HG03280 (cell line): ENCODE results near the gene LRRC4B.

Experiments used
- ATAC-seq: cut with Tn5 transposase; IDR thresholded peaks from one replicate; pipeline ENCODE4 v1.9.1; 2021; ENCODE audit warnings: mild to moderate bottlenecking, moderate library complexity; ENCODE audit not compliant: unreplicated experiment

Gene LRRC4B

DNA sequence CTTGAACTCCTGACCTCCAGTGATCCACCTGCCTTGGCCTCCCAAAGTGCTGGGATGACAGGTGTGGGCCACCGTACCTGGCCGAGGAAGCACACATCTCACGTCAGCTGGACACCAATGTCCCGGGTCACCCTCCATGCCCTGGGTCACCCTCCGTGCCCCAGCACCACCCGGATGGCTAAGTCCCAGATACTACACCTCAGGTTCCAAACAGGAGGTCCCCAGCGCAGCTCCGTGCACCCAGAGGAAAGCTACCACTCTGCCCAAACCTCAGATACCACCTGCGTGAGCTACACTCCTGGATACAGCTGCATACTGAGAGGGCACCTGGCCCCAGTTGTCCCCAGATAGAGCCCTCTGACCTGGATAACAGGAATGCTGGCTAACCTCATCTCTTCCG, 14.0 kb downstream of the LRRC4B start:
- no peak for ATAC-seq

DNA sequence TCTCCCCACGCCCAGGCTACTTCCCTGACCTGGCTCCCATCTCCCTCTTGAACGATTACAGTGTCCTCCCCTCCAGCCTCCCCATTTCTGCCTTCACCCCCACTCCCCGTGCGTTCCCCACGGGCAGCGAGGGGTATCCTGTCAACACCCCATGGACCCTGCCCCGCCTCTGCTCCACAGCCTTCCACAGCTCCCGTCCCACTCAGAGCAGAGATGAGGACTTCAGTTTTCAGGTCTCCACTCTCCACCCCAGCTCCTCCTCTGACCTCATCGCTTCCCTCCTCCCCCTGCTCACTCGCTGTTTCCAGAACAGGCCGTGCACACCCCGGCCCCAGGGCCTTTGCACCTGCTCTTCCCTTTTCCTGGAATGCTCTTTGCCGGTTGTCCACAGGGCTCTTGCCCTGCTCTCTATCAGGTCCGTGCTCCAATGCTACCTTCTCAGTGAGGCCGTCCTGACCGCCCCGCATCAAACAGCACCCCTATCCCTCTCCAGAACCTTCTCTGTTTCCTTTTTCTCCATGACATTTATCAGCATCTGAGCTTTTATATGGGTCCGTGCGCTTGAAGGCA, 15.0 kb downstream of the LRRC4B start:
- no peak for ATAC-seq

DNA sequence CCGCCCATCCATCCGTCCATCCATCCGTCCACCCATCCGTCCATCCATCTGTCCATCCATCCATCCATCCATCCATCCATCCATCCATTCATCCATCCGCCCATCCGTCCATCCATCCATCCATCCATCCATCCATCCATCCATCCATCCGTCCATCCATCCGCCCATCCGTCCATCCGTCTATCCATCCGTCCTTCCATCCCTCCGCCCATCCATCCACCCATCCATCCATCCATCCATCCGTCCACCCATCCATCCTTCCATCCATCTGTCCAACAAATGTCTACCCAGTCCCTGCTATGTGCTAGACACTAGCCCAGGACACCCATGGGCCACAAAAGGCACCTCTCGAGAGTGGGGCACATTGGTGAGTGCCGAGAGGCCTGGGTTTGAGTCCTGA, 15.7 kb downstream of the LRRC4B start:
- ATAC-seq, result no peak

DNA sequence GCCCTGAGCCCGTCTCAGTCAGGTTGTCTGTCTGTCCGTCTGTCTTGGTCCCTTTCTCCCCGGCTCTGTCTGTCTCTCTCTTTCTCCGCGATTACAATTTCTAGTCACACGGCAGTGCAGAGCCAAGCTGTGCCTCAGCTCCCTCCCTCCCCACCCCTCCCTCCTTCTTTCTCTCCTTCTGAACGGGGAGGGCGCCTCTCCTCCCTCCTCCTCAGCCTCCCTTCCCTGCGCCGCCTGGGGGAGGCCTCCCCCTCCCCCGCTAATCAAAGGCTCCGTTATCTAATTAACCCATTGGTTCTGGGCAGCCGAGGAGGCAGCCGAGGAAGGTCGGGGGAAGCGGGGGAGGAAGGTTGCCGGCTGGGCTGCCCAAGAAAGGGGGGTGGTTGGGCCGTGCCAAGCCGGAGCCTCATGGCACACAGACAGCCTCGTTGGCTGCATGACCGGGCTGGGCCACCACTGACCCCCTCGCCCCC, 16.5 kb downstream of the LRRC4B start:
- no peak for ATAC-seq

DNA sequence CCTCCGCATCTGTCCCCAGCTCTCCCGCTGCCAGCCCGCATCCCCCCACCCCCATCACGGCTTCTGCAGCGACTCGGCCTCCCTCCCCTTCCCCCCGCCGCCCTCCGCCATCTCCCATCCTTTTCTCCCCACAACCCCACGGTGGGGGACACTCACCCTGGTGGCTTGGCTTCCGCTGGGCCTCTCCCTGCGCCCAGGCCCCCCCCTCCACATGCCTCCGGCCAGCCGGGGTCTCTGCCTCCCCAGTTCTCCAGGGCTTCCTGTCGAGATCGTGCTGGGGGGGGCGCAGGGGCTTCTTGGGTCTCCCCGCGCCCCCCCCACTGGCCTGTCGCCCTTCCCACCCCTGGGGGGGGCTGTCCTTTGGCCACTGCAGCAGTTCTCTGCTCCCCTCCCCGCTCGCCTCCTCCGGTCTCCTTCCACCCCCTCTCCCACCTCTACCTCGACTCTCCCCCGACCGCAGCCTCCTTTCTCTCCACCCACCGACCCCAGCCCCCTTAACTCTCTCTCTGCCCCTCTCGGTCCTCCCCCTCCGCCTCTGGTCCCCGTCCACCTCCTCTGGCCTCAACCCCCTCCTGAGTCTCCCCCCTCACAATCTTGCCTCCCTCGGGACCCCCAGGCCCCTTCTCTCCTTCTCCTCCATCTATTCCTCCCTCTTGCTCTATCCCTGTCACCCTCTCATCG, 17.1 kb downstream of the LRRC4B start:
- no peak for ATAC-seq

DNA sequence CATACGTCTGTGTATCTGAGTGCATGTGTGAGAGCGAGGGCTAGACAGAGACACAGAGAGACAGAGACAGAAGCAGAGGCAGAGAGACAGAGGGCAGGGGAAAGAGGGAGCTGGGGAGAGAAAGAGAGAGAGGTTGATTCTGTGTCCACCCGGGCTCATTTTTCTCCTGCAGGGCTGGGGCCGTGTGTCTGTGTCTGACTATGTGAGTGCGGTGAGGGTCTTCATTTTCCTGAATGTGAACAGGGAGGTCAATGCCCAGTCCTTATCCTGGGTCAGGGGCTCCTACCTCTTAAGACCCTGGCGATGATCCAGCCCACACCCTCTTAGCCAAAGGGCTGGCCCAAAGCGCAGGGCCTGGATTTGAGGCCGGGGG, 17.7 kb downstream of the LRRC4B start:
- no peak for ATAC-seq

DNA sequence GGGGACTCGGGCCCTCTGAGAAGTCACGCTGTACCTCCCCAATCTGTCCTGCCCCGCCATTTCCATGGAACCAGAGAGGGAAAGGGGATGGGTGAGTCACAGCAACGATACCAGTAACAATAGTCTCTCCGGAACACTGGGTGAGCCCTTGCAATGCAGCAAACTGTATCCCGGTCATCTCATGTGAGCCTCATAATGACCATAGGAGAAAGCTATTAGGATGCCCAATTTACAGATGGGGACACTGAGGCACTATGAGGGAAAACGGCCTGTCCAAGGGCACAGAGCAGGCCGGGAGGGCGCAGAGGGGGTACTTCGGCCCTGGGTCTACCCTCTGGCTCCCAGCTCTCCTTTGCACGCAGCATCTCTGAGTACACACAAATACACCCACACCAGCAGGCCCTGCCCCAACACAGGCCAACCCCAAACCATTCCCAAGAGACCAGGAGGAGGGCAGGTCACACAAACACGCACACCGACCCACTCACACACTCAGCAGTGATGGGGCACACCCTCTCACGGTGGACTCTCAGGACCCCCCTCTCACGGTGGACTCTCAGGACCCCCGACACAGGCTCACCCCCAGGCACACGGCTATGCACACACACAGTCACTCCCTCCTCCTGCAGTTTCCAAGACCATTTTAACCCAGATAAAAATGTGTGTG, 18.2 kb downstream of the LRRC4B start:
- ATAC-seq, result no peak

DNA sequence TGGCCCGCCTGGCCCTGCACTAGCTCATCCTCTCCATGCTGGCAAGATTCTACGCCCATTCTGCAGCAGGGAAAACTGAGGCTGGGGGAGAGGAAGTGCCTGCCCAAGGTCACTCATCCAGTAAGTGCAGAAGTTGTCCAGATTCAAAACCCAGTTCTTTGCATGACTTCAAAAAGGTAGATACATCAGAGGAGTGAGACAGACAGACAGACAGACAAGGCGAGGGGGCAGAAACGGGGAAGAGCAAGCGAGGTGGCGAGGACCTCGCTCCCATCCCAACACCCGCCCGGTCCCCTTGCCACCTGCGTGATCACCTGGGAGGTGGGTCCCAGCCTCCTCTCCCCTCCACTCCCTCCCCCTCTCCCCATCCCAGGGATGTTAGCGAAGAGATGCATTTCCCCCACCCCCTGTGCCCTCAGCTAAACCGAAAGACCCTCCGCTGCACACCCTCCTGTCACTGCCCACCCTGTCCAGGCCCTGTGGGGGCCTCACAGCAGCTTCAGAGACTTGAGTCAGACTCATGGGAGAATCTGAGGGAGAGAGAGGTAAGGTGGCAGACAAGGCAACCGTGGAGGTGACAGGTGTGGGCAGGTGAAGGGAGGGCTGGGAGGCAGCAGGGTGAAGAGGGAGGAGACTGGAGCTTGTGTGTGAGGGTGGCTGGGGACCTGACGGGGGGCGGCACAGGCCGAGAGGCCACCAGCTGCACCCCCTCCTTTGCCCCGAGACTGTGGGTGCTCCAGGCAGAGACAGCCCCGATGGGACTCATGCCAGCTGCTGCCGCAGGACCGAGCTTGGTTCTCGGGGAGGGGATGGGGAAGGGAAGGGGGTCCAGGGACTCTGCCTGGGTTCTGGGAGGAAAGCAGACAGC, 18.9 kb downstream of the LRRC4B start:
- no peak for ATAC-seq

DNA sequence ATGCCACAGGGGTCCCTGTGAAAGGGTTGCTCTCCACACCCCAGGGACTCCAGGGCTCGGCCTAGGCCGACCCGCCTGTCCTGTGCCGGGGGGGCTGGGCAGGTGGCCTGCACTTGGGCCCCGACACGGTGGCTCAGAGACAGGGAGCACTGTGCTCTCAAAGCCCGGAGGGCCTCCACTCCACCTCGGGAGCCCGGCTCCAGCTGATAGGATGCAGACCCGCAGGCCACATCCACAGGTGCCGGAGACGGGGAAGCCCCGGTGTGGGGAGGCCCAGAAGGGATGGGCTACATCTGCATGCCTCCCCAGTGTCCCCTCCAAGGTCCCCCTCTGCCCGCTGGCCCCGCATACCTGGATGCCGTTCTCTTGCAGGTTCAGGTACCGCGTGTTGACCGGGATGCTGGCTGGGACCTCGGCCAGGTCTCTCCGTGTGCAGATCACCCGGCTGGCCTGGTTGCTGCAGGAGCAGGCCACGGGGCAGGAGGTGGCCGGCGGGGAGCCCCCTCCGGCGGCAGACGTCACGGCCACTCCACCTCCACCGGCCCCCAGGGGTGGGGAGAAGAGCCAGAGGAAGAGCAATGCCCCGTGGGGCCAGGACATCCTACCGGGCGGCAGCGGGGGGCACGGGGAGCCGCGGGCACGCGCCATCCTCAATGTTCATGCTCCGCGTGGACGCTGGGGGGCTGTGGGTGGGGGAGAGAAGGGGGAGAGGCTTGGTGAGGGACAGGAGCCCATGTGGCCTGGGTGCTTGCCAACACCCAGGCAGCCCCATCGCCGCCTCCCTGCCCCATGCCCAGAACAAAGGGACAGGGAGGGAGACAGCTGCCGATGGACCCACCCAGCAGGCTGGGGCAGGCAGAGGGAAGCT, 19.8 kb downstream of the LRRC4B start:
- ATAC-seq, result no peak

DNA sequence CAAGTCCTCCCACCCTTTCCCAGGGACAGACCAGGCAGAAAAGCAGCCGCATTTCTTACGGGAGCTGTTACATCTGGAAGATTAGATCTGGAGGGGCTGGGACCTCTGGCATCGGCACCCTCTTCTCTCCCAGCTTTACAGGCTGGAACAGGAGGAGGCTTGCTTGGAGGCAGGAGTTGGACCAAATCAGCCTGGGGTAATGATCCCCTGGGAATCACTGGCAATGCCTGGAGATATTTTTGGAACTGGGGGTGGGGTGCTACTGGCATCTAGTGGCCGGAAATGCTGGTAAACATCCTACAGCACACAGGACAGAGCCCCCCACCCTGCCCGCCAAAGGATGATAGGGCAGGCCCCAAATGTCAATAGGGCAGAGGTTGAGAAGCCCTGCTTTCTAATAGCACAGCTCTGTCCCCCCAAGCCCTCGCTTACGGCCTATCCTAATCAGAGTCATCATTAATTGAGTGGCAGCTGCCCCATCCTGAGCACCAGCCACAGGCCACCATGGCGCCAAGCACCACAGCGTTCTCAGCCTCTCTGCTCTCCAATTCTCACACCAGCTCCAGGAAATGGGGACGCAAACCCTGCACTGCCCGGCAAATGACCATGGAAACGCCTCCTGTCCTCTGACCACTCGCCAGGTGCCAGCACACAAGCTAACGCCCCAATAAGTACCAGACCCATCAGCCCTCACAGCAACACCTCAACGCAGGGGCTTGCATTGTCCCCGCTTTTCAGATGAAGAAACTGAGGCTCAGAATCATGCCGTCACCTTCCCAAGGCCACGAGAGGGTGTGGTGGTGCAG, 20.6 kb downstream of the LRRC4B start:
- no peak for ATAC-seq

DNA sequence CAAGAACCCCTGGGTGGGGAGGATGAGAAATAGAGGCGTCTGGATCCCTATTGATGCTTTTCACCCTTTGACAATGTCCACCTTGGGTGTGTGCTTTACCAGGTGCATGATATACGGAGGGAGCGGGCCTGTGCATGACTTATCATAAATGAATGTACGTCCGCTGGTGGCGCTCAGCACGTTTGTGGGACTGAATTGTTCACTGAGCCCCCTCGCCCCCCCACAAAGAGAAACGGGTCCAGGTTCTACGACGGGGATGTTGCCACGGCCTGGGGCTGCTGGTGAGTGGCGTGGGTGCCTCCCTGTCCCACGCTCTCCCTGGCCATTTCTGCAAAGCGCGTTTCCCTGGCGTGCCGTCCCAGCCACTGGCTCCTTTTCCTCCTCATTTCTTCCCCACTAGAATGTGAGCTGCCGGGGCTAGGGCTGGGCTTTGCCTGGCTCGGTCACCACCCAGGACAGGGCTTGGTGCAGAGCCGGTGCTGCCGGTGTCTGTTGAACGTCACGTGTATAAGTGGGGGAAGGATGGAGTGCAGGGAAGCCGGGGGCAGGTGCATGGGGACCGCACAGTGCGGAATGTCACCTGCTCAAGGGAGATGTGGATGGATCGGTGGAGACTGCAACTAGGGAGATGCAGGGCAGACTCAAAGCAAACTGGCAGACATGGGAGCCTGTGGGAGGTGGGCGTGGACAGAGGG, 21.6 kb downstream of the LRRC4B start:
- no peak for ATAC-seq

DNA sequence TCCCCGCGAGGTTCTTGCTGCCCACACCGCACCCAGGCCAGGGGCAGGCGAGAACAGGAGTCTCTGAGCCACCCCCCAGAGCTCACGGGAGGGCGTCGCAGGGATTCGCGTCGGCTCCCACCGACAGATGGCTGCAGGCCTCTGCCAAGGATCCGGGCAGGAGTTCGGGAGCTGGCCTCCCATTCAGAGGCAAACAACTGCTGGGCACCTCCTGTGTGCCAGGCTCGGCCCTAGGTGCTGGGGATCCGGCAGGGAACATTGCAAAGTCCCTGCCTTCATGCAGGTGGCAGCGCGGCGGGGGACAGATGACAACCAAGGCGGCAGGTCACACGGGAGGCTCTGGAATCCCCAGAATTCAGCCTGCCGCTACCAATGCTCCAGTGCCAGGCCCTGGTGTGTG, 25.3 kb downstream of the LRRC4B start:
- no peak for ATAC-seq

DNA sequence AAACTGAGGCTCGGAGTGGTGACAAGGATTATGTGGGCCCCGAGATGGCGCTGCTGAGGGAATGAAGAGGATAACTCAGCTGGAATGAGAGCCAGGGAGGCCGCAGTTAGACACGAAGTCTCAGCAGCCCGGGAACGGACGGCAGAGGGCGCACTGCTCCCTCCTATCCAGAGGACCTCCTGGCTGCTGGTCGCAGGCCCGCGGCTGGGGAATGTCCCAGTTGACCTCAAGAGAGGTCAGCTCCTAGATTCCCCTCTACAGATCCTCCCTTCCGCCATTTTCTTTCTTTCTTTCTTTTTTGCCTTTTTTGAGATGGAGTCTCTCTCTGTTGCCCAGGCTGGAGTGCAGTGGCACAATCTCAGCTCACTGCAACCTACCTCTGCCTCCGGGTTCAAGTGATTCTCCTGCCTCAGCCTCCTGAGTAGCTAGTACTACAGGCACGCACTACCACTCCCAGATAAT, 30.4 kb downstream of the LRRC4B start:
- ATAC-seq, result no peak

DNA sequence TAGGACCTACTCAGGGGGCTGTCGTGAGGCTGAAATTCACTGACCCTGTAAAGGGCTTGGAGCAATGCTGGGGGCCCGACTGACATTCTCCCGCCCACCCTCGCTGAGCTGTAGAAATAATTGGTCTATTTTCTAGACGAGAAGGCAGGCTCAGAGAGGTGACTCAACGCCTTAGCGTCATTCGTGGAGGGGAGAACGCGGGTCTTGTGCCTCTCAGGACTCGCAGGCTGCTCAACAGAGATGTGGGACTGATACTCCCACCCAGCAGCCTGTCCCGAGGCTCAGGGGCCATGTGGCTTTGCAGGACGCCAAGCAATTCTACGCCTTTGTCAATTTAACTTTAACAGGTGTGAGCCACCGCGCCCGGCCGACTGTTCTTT, 30.9 kb downstream of the LRRC4B start:
- ATAC-seq, result no peak

DNA sequence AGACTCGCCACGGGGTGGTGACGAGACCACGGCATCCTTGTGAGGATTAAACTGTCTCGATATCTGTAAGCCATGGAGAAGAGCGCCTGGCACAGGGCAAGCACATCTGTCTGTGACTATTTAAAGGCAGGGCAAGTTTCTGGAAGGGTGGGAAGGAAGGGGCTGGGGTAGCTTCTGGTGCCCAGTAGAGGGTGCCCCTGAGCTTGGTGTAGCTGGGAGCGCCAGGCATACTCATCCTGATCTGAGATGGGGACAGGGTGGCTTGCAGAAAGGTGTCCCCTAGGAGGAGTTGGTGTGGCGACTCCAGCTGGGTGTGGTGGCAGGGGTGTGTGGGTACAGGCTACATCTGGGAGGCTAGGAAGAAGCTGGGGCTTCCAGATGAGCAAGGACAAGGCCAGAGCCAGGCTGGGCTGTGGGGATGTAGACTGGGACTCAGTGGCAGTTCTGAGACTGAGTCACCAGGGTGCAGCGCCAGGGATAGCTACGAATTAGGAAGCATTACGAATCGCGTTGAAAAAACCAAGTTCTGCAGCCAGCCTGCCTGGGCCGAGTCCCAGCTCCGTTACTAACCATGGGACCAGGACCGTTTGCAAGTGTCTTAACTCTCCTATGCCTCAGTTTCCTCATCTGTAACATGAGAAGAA, 31.5 kb downstream of the LRRC4B start:
- no peak for ATAC-seq

DNA sequence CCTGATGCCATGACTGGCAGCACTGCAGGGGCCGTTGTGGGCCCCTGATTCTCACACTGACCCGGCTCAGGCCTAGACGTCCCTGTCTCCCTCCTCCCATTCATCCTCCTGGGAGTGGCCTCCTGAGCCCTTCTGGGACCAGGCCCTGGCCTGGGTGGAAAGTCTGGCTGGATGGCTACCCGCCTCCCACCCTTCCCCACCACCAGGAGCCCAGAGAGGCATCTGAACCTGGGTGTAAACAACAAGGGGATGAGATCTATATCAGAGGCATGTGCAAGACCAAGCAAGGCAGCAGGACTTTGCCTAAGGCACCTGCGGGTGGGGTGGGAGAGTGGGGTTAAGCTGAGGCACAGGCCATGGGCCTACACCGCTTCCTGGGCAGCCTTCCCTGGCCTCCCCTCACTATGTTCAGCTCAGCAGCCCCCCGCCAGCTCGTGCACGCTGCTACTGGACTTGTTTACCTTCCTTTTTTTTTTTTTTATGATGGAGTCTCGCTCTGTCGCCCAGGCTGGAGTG, 32.5 kb downstream of the LRRC4B start:
- no peak for ATAC-seq

DNA sequence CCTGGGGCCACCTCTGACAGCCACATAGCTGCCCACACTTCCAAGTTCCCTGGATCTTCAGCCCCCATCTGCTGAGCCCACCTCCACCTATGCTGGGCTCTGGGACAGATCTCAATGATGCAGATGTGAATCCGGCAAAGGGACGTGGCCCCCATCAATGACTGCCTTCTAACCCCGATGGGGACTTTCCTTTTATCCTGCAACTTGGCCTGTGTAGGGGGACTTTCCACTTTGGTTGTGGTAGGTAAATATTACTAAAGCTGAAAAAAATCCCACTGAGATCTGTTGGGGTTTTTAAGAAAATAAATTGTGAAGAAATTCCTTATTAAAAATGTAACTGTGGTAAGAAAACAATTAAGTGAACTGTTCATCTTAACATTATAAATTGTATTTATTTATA, 33.8 kb downstream of the LRRC4B start:
- ATAC-seq, result no peak

DNA sequence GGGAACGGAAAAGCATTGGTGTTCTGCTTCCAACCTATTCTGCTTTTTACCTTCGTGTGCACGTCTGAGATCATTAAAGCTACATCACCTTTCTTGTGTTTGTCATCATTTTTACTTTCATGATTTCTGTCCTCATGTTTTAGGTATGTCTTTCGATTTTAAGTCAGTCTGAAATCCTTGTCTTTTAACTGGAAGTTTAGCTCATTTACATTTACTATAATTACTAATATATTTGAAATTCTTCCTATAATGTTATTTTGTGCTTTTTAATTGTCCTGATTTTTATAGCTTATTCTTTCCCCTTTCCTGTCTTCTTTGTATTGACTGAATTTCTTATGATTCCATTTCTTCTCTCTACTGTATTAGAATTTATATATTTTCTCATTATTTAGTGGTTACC, 35.3 kb downstream of the LRRC4B start:
- no peak for ATAC-seq
